Effector CD8-positive, alpha-beta T cell (primary cell): Measurements from ENCODE around the gene GABRG3.

Source experiments
- DNase-seq: peaks from one replicate; lab custom pipeline; 2025; lab: John Stamatoyannopoulos, UW
- total RNA-seq, 4 experiments: gene quantifications; one replicate each; lab custom pipeline; 2026; lab: John Stamatoyannopoulos, UW

Gene GABRG3
- 0 to 0.18 (median 0) reads per million in 4 experiments for total RNA-seq

DNA sequence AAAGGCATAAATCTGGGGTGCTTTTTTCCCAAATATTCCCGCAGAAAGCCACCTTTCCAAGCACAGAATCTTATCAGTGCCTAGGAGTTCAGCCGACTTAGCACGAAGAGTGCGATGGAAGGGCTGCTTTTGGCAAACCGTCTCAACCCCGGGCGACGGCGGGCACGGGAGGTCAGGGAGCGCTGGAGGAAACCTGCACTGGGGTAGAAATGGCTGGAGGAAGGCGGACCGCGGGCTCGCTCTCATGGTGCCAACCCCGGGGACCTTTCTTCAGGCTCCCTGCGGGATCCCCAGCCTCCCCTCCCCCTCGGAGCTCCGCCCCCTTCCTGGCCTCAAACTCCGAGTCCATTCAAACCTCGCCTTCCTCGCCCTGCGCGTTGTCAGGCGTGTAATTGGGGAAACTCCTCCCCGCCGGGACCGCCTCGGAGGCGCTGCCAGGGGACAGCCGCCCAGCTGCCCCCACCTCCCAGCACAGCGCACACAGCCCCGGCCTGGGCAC lies at the start of gene GABRG3:
Gene GABRG3 (plus strand): TSS at position 470 of the 499 bp plus-strand sequence.
- DNase-seq, result no peak

DNA sequence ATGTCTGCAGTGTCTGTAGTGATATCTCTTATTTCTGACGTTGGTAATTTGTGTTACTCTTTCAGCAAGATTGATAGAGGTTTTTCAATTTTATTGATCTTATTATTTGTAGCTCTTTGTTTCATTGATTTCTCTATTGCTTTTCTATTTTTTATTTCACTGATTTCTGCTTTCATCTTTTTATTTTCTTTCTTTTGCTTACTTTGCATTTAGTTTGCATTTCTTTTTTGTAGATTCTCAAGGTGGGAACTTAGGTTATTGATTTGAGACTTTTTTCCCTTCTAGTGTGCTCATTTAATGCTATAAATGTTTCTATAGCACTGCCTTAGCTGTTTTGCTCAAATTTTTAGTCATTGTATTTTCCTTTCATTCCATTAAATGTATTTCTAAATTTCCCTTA lies 49.5 kb upstream of the GABRG3 start:
- DNase-seq, result no peak

- DNase-seq, result no peak
Measured at GRCh38 chr15:26926081-26926480, 44.9 kb upstream of the GABRG3 start.

DNA sequence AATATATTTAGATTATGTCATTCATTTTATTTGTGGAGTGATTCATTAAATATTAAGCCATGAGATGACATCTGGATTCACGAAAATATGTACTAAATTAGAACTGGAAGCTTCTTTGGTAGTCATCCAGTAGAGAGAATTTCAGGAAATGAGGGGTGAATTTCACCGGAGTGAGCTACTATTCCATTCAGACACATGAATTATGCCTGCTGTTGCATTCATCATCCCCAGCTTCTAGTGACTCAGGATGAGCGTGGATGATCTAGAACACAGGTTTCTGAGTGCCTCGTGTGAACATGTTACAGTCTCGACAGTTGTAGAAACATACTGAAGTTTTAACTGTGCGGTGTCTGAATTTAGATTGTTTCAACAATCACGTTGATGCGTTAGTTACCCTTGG lies 42.9 kb upstream of the GABRG3 start:
- no peak for DNase-seq

- DNase-seq, result no peak
Measured at GRCh38 chr15:26929588-26929987, 41.4 kb upstream of the GABRG3 start.

- DNase-seq, result no peak
Measured at GRCh38 chr15:26934848-26935247, 36.1 kb upstream of the GABRG3 start.

- no peak for DNase-seq
Measured at GRCh38 chr15:26935322-26935721, 35.7 kb upstream of the GABRG3 start.

- no peak for DNase-seq
Measured at GRCh38 chr15:26936502-26936901, 34.5 kb upstream of the GABRG3 start.

DNA sequence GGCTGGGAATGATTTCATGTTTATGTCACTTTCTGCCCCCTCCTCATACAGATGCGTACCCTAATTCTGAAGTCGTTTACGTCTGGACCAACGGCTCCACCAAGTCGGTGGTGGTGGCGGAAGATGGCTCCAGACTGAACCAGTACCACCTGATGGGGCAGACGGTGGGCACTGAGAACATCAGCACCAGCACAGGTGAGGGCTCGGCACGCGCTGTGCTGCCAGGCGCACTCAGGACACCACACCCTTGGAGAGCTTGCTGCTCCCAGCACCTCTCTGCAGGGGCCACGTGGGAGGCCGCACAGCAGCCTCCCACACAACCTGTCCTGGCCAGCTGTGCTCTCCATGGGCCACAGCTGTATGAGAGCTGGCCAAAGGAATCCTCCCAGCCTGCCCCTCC lies 33.8 kb upstream of the GABRG3 start:
- DNase-seq, result no peak

DNA sequence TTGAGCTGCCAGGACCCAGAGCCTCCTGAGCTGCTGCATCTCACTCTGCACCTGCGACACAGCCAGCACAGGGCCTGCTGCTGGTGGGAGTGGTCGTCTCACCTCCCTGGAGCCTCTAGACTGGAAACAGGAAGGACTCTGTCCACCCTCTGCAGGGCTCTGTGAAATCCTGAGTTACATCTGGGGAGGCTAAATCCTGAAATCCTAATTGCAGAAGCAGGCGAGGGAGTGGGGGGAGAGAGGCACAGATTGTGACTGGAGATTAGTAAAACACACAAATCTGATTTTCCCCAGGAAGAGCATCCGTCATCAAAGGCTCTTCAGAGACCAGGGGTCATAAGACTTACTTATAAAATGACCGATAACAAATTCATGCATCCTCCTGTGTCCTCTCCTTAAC lies 31.6 kb upstream of the GABRG3 start:
- no peak for DNase-seq

DNA sequence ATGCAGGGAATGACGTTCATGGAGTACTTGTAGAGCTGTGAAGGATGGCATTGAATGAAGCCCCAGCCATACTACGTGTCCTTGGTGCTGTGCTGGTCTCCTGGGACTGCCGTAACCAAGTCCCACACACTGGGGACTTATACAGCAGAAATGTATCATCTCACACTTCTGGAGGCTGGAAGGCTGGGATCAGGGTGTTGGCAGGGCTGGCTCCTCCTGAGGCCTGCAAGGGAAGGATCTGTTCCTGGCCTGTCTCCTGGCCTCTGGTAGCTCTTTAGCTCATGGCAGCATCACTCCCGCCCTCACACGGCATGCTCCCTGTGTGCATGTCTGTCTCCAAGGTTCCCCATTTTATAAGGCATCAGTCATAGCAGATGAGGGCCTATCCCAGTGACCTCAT lies 29.5 kb upstream of the GABRG3 start:
- no peak for DNase-seq

DNA sequence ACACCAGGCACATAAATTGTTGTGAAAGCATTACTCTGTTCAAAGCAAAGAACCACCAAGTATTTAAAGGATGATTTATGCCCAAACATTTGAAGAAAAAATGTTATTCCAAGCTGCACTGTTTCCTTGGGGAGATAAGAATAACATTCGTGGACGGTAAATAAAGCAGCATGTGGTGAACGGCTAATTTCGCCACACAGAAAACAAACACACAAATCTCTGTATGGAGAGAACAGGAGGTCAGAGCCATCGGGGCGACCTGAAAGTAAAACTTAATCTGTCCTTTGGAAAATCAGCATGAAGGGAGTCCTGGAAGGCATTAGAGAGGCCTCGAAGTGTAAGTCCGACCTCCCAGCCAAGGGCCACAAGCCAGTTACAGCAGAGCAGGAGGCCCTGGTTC lies 27.1 kb upstream of the GABRG3 start:
- DNase-seq, result no peak

GRCh38 chr15:26945046-26945445 lies 25.9 kb upstream of the GABRG3 start:
- DNase-seq, result no peak

DNA sequence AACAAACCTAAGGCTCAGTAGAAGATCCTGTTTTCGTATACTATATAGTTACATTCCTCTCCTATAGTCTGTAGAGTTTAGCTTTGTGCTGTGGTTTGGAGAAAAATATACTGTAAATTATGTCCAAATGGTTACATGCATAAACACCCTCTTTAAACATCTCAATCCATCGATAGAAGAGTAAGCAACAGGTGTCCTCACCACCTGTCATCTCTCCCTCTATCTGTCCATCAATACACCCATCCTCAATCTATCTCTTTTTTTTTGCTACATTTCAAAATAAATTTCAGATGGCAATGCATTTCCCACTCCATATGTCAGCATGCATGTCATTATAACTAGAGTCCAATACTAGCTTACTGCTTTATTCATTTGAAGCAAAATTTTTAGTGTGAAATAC lies 21.0 kb upstream of the GABRG3 start:
- DNase-seq, result no peak

DNA sequence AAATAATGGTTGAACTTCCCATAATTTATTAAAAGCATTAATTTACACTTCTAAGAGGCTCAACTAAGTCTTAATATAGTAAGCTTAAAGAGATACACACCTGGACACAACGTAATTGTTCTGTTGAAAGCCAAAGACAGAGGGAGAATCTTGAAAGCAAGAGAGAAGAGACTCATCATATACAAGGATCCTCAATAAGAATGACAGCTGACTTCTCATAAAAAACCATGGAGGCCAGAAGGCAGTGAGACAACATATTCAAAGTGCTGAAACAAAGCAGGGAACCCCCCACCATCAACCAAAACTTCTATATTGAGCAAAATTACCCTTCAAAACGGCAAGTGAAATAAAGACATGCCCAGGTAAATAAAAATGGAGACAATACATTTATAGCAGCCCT lies 16.6 kb upstream of the GABRG3 start:
- DNase-seq, result no peak

DNA sequence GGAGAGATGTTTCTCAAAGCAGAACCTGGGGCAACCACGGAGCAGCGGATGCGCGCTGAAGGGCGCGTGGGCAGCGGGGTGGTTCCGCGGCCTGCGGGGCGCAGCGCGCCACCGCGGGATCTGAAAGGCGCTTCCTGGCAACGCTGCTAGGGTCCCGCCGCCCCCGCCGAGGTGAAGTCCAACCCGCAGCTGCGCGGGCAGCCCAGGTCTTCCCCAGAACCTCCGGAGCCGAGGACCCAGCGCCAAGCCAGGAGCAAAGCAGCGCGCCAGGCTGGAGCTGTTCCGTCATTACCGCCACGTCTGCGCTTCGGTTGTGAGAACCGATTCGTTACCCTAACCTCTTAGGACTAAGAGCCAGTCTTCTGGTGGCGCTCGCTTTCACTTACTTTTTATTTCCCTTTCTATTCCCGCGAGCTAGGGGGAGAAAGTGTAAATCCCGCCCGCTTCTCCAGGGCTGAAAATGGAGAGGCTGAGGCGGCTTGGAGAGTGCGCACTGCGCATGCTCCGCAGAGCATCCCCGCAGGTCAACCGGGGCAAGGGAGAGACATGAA lies 3.2 kb upstream of the GABRG3 start:
- no peak for DNase-seq

DNA sequence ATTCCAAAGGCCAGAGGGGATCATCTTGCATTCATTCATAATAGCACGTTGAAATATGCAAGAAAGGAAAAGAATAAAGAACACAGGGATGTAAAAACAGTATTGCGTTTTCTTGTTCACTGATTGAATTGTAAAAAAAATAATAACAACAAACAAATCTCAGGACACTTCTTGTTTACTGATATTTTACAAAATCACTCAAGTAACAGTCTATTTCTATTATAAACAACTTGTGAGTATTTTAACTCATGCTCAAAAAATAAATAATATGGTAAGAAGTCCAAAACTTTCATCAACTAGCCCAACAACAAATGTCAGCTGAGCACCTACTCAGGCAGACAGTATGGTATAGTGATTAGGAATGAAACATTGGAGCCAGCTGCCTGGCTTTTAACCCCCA lies 2.2 kb upstream of the GABRG3 start:
- DNase-seq, result no peak

- DNase-seq, result no peak
Measured at GRCh38 chr15:26971271-26972018, 464 bp downstream of the GABRG3 start.

- no peak for DNase-seq
Measured at GRCh38 chr15:26972636-26973035, 1.7 kb downstream of the GABRG3 start.

GRCh38 chr15:26974120-26974780 lies 3.3 kb downstream of the GABRG3 start:
- DNase-seq, result no peak

DNA sequence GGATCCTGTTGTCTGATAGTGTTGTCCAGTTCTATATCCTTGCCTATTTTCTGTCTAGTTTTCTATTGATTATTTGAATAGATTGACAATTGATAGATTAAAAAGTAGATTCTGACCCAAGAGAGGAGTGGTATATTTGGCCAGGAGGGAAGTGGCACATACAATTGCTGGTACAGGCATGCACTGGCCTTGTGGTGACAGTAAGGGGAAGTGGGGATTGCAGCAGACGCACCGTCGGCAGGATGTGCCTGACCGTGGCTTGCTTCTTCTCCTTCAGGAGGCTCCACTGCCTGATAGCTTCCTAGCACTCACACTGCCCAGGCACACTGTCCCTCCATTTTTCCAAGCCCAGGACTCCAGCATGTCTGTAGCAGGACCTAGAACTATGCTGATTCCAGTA lies 10.5 kb downstream of the GABRG3 start:
- no peak for DNase-seq

GRCh38 chr15:26983822-26984221 lies 12.8 kb downstream of the GABRG3 start:
- DNase-seq, result no peak

- DNase-seq, result no peak
Measured at GRCh38 chr15:26985050-26985449, 14.1 kb downstream of the GABRG3 start.
